NT2/D1 (cell line): ENCODE data around the gene ZNF511.
A peak's percentile ranks its signal among the peaks of the same experiment; 100 is the strongest.

Experiments
- DNase-seq: peaks from one replicate; pipeline ENCODE4 v3.0.0-alpha.2; 2011; ENCODE audit warnings: low read depth, low spot score
- H3K27me3 ChIP-seq: 2 replicates; pipeline ENCODE4 v1.6.0; 2011; ENCODE audit warnings: mild to moderate bottlenecking; ENCODE audit not compliant: insufficient read length, insufficient read depth
- H3K36me3 ChIP-seq: 2 replicates; pipeline ENCODE4 v1.6.1; 2011; ENCODE audit warnings: mild to moderate bottlenecking, low read length, mixed read lengths; ENCODE audit not compliant: insufficient read depth, insufficient read length
- H3K4me1 ChIP-seq: 2 replicates; pipeline ENCODE4 v1.5.1; 2011; ENCODE audit not compliant: insufficient read depth, insufficient read length
- H3K4me3 ChIP-seq: 2 replicates; pipeline ENCODE4 v1.5.1; 2011; ENCODE audit warnings: low read depth; ENCODE audit not compliant: insufficient read length
- H3K9ac ChIP-seq: 2 replicates; pipeline ENCODE4 v1.6.0; 2011; ENCODE audit warnings: low read depth; ENCODE audit not compliant: insufficient read length
- H3K9me3 ChIP-seq: 2 replicates; pipeline ENCODE4 v1.5.1; 2011; ENCODE audit warnings: mild to moderate bottlenecking, low read length; ENCODE audit not compliant: insufficient read depth
- SUZ12 ChIP-seq: IDR thresholded peaks from 2 replicates; pipeline ENCODE4 v1.6.1; 2011; ENCODE audit not compliant: insufficient read length, insufficient read depth; ENCODE audit errors: extremely low read depth
- YY1 ChIP-seq: IDR thresholded peaks from 2 replicates; pipeline ENCODE4 v1.6.1; 2011; ENCODE audit not compliant: insufficient read length, insufficient read depth
- ZNF274 ChIP-seq: IDR thresholded peaks from 2 replicates; pipeline ENCODE4 v1.6.1; 2011; ENCODE audit warnings: mild to moderate bottlenecking, low read depth, low read length

ZNF511 gene

DNA sequence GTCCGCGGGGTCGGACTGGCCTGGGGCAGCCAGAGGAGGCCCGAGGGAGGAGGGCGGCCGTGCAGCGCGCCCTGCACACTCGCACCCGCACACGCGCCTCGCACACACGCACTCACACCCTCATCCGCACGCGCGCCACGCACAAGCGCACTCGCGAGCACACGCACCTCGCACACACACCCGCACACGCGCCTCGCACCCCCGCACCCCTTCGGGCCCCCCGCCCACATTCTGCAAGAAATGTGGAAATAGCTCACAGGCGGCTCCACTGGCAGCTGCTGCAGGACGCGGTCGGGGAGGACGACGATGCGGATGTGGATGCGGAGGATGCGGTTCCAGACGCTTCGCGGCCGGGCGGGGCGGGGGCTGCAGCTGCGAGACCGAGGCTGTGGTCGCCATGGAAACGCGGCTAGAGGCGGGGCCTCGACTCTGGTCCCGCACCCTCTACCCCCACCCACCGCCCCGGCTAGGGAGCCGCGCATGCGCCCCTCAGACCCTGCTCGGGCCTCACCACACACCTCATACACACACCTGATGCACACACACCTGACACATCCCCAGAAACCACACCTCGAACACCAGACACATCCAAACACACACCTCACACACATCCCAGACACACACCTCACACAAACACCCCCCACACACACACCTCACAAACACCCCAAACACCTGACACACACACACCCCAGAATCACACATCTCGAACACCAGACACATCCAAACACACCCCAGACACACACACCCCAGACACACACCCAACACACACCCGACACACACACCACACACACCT, 28.1 kb downstream of the ZNF511 start, which contains the start of gene CALY:
Gene CALY, minus strand, starts transcription at position 320 of the 793 bp plus-strand sequence. CDS start 7,907 bp downstream, outside the sequence.
- no peak for DNase-seq
- no peak within 1 kb of the TSS for H3K4me3 ChIP-seq

GRCh38 chr10:133337370-133337725, 28.6 kb downstream of the ZNF511 start:
- no peaks in the 10 kb centered on the region for H3K4me1 ChIP-seq
- no peak for DNase-seq
- no peak overlapping the region for H3K4me3 ChIP-seq
- TF ChIP-seq YY1 = no peak
- TF ChIP-seq SUZ12 = no peak
- no peak for TF ChIP-seq ZNF274
- no peak overlapping the region for H3K9ac ChIP-seq
- H3K9me3 ChIP-seq = peaks cover 4% of the 10 kb centered on the region; the same call in 1 of the 2 replicates
- H3K27me3 ChIP-seq = peaks cover 73% of the 10 kb centered on the region
- no peaks in the 10 kb centered on the region for H3K36me3 ChIP-seq

More for the DNA sequence above, 28.1 kb downstream of the ZNF511 start, which contains the start of gene CALY:
- no peaks in the 10 kb centered on the region for H3K36me3 ChIP-seq
- H3K9ac ChIP-seq = no peak within 1 kb of the TSS
- H3K27me3 ChIP-seq = peaks cover 79% of the 10 kb centered on the region
- peaks cover 10% of the 10 kb centered on the region; the same call in 1 of the 2 replicates for H3K9me3 ChIP-seq
- no peaks in the 10 kb centered on the region for H3K4me1 ChIP-seq
- TF ChIP-seq ZNF274 = no peak
- TF ChIP-seq SUZ12 = no peak
- no peak for TF ChIP-seq YY1

- Histone ChIP-seq H3K9ac (no peak overlapping the region), H3K27me3 (peaks cover 65% of the 10 kb centered on the region), H3K4me3 (no peak overlapping the region), H3K36me3 (no peaks in the 10 kb centered on the region), H3K4me1 (peaks cover 5% of the 10 kb centered on the region), H3K9me3 (no peaks in the 10 kb centered on the region)
- TF ChIP-seq ZNF274 (no peak), SUZ12 (no peak), YY1 (no peak)
- no peak for DNase-seq
Observed at GRCh38 chr10:133338080-133339071, 29.7 kb downstream of the ZNF511 start.

GRCh38 chr10:133339708-133340380, 31.1 kb downstream of the ZNF511 start:
- Histone ChIP-seq H3K9ac (no peak overlapping the region), H3K9me3 (no peaks in the 10 kb centered on the region), H3K36me3 (no peaks in the 10 kb centered on the region), H3K27me3 (peaks cover 52% of the 10 kb centered on the region), H3K4me1 (peaks cover 5% of the 10 kb centered on the region), H3K4me3 (no peak overlapping the region)
- TF ChIP-seq YY1 = no peak
- no peak for TF ChIP-seq ZNF274
- no peak for TF ChIP-seq SUZ12
- no peak for DNase-seq

DNA sequence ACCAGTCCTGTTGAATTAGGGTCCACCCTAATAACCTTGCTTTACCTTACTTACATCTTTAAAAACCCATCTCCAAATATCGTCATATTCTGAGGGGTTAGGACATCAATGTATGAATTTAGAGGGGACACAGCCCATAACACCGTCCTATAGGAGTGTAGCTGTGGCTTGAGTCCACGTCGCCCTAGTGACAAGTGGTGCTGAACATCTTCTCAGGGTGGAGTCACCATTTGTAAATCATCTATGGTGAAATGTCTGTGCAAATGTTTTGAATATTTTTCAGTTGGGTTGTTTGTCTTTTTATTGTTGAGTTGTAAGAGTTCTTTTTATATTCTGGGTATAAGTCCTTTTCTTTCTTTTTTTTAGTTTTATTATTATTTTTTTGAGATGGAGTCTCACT, 33.3 kb downstream of the ZNF511 start:
- TF ChIP-seq YY1 (no peak), ZNF274 (no peak), SUZ12 (no peak)
- Histone ChIP-seq H3K36me3 (no peaks in the 10 kb centered on the region), H3K27me3 (peaks cover 31% of the 10 kb centered on the region), H3K4me3 (no peak overlapping the region), H3K9me3 (no peaks in the 10 kb centered on the region), H3K9ac (no peak overlapping the region), H3K4me1 (peaks cover 5% of the 10 kb centered on the region)
- no peak for DNase-seq

- Histone ChIP-seq H3K4me1 (peaks cover 7% of the 10 kb centered on the region), H3K4me3 (no peak overlapping the region), H3K9me3 (no peaks in the 10 kb centered on the region), H3K9ac (peak overlapping the region; percentile 42), H3K27me3 (peaks cover 21% of the 10 kb centered on the region), H3K36me3 (no peaks in the 10 kb centered on the region)
- DNase-seq = no peak
- TF ChIP-seq ZNF274 (no peak), SUZ12 (no peak), YY1 (no peak)
Observed at GRCh38 chr10:133342942-133343341, 34.2 kb downstream of the ZNF511 start.
